Gastrocnemius medialis (tissue), 4 donors: ENCODE data around the gene IGF1R.

Experiments
- POLR2A ChIP-seq, 2 donors: fragments of 450-650 bp; IDR thresholded peaks; one replicate each; pipeline ENCODE4 v1.6.1; 2017; ENCODE audit warnings: antibody characterized with exemption in 2 of 2, mild to moderate bottlenecking in 2 of 2, moderate library complexity in 2 of 2
- TF ChIP-seq, protein P1 (sequence below), 5 experiments: fragments of 450-650 bp in 3 of 5; fragments of 200-600 bp in 2 of 5; sonication (generic) in 2 of 5; IDR thresholded peaks in 4 of 5; conservative IDR thresholded peaks in 1 of 5; 1 replicate in 4 of 5; 2 replicates in 1 of 5; pipeline ENCODE4 v1.5.1; 2016 to 2019; ENCODE audit warnings: antibody characterized with exemption in 5 of 5, mild to moderate bottlenecking in 3 of 5, moderate library complexity in 3 of 5

DNA sequence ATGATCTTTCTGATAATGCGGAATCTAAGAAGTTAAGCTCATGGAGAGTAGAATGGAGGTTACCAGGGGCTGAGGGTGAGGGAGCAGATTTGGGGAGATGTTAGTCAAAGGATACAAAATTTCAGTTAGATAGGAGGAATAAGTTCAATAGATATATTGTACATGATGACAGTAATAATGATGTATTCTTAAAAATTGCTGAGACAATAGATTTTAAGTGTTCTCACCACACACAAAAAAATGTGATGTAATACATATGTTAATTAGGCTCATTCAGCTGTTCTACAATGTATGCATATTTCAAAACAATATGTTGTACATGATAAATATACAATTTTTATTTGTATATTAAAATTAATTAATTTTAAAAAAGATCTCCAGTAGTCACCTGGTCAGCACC, 277.9 kb downstream of the IGF1R start:
- TF ChIP-seq, protein P1, sequence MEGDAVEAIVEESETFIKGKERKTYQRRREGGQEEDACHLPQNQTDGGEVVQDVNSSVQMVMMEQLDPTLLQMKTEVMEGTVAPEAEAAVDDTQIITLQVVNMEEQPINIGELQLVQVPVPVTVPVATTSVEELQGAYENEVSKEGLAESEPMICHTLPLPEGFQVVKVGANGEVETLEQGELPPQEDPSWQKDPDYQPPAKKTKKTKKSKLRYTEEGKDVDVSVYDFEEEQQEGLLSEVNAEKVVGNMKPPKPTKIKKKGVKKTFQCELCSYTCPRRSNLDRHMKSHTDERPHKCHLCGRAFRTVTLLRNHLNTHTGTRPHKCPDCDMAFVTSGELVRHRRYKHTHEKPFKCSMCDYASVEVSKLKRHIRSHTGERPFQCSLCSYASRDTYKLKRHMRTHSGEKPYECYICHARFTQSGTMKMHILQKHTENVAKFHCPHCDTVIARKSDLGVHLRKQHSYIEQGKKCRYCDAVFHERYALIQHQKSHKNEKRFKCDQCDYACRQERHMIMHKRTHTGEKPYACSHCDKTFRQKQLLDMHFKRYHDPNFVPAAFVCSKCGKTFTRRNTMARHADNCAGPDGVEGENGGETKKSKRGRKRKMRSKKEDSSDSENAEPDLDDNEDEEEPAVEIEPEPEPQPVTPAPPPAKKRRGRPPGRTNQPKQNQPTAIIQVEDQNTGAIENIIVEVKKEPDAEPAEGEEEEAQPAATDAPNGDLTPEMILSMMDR (IDR thresholded peaks at IDR 0.05 in 4 of 5, conservative IDR thresholded peaks at IDR 0.05 in 1 of 5): no peak
- no peak for TF ChIP-seq POLR2A (IDR thresholded peaks at IDR 0.05)
